Body of pancreas (tissue), 4 donors: ENCODE data around the gene ERC2. TPM values are rescaled to one million over a fixed set of nuclear protein-coding genes. Genes with fewer than 3 reads are reported as not detected.

ENCODE experiments used
- ATAC-seq: fragments of 150-250 bp; one replicate; pipeline ENCODE4 v1.9.1; 2016
- DNase-seq, 4 donors: peaks; one replicate each; pipeline ENCODE4 v3.0.0-alpha.2; 2019
- H3K27ac ChIP-seq, 4 donors: fragments of 200-600 bp; sonication (generic); 1 replicate in 3 of 4; 2 replicates in 1 of 4; pipeline versions ENCODE4 v1.5.1 to v1.6.1; 2016 to 2019; ENCODE audit warnings: mild to moderate bottlenecking in 1 of 4, mixed read lengths in 1 of 4, moderate library complexity in 1 of 4
- H3K27me3 ChIP-seq, 2 donors: fragments of 200-600 bp; sonication (generic); one replicate each; pipeline ENCODE4 v1.6.0; 2016; ENCODE audit warnings: mild to moderate bottlenecking in 1 of 2
- H3K36me3 ChIP-seq, 2 donors: fragments of 200-600 bp; sonication (generic); replicated peaks in 1 of 2; 2 replicates each; pipeline ENCODE4 v1.5.1; 2016; ENCODE audit warnings: low read depth in 2 of 2; ENCODE audit not compliant: insufficient read depth in 1 of 2
- H3K4me1 ChIP-seq: fragments of 200-600 bp; sonication (generic); one replicate; pipeline ENCODE4 v1.6.0; 2016
- H3K4me3 ChIP-seq, 2 donors: fragments of 200-600 bp; sonication (generic); 1 replicate in 1 of 2; 2 replicates in 1 of 2; pipeline ENCODE4 v1.5.1; 2016 to 2019
- H3K9me3 ChIP-seq, 3 donors: fragments of 200-600 bp; sonication (generic); 1 replicate in 2 of 3; 2 replicates in 1 of 3; pipeline ENCODE4 v1.5.1; 2016
- CTCF ChIP-seq, 7 experiments: fragments of 450-650 bp in 4 of 7; fragments of 200-600 bp in 3 of 7; sonication (generic) in 3 of 7; IDR thresholded peaks; one replicate each; pipeline ENCODE4 v1.5.1; 2016 to 2019; ENCODE audit warnings: antibody characterized with exemption in 7 of 7
- POLR2A ChIP-seq, 3 donors: fragments of 450-650 bp; IDR thresholded peaks; one replicate each; pipeline ENCODE4 v1.6.1; 2016; ENCODE audit warnings: antibody characterized with exemption in 3 of 3, mild to moderate bottlenecking in 2 of 3
- whole genome bisulfite sequencing, 2 donors: methylation state at CpG; one replicate each; pipeline ENCODE4 v1.1.5; 2017; 5-methylcytosine and 5-hydroxymethylcytosine counted together
- intact Hi-C: fragments of 100-400 bp; cut with DNase I; formaldehyde crosslinking; loops from one replicate; pipeline ENCODE4 v1.15.1; 2023
- total RNA-seq, 2 donors: library from RNA; depleted of rRNA; stranded (reverse); fragments of >200 nt; gene quantifications; one replicate each; pipeline ENCODE4 v1.1.0, GENCODE V29; 2016

ERC2 gene
- total RNA-seq, 2 donors from 2014 or later: 4.0 to 4.7 TPM

GRCh38 chr3:56048946-56049345, 419.3 kb downstream of the ERC2 start:
- 63 to 69% methylated on average over 4 of the region's 4 CpGs for WGBS, 2 donors

GRCh38 chr3:56048331-56048730, 419.9 kb downstream of the ERC2 start:
- peaks cover 0 to 8% of the 10 kb centered on the region in 2 donors for H3K27me3 ChIP-seq
- 65 to 69% methylated on average over 1 of the region's 1 CpG for WGBS, 2 donors

More at GRCh38 chr3:56048946-56049345, 419.3 kb downstream of the ERC2 start:
- TF ChIP-seq POLR2A (IDR thresholded peaks at IDR 0.05) (no peak), CTCF (IDR thresholded peaks at IDR 0.05) (no peak)
- Histone ChIP-seq H3K9me3 (peaks cover 0 to 2% (median 0%) of the 10 kb centered on the region in 3 donors), H3K27me3 (peaks cover 0 to 8% of the 10 kb centered on the region in 2 donors), H3K36me3 (no peaks in the 10 kb centered on the region), H3K4me1 (no peaks in the 10 kb centered on the region), H3K27ac (no peak overlapping the region), H3K4me3 (no peak overlapping the region)
- no peak for DNase-seq
- no peak for ATAC-seq
- intact Hi-C loops: no loop called here

GRCh38 chr3:56042326-56042951, 425.8 kb downstream of the ERC2 start:
- Histone ChIP-seq H3K4me3 (no peak overlapping the region), H3K27me3 (peaks cover 0 to 3% of the 10 kb centered on the region in 2 donors), H3K9me3 (peaks cover 0 to 3% (median 0%) of the 10 kb centered on the region in 3 donors), H3K36me3 (no peaks in the 10 kb centered on the region), H3K4me1 (no peaks in the 10 kb centered on the region), H3K27ac (no peak overlapping the region)
- 34 to 37% methylated on average over 10 of the region's 10 CpGs for WGBS, 2 donors
- DNase-seq (peak in 1 of 4 donors; percentile 9), ATAC-seq (peak; percentile 62)
- intact Hi-C loops: no loop called here
- TF ChIP-seq CTCF (IDR thresholded peaks at IDR 0.05): peak; percentile 31 to 68 (median 55)
- TF ChIP-seq POLR2A (IDR thresholded peaks at IDR 0.05): no peak

More at GRCh38 chr3:56048331-56048730, 419.9 kb downstream of the ERC2 start:
- Histone ChIP-seq H3K4me3 (no peak overlapping the region), H3K9me3 (peaks cover 0 to 3% (median 0%) of the 10 kb centered on the region in 3 donors), H3K27ac (no peak overlapping the region), H3K36me3 (no peaks in the 10 kb centered on the region), H3K4me1 (no peaks in the 10 kb centered on the region)
- ATAC-seq: no peak
- intact Hi-C loops: no loop called here
- no peak for DNase-seq
- no peak for TF ChIP-seq CTCF (IDR thresholded peaks at IDR 0.05)
- no peak for TF ChIP-seq POLR2A (IDR thresholded peaks at IDR 0.05)

GRCh38 chr3:56025326-56025725, 442.9 kb downstream of the ERC2 start:
- intact Hi-C loops: no loop called here
- Histone ChIP-seq H3K27me3 (no peaks in the 10 kb centered on the region), H3K4me1 (peaks cover under 1% of the 10 kb centered on the region), H3K9me3 (no peaks in the 10 kb centered on the region), H3K4me3 (no peak overlapping the region), H3K36me3 (no peaks in the 10 kb centered on the region), H3K27ac (no peak overlapping the region)
- ATAC-seq (no peak), DNase-seq (peak in 1 of 4 donors; percentile 32)
- TF ChIP-seq POLR2A (IDR thresholded peaks at IDR 0.05): no peak
- TF ChIP-seq CTCF (IDR thresholded peaks at IDR 0.05): no peak
- 89 to 92% methylated on average over 1 of the region's 1 CpG for WGBS, 2 donors

- intact Hi-C loops: no loop called here
- 83 to 91% methylated on average over 2 of the region's 2 CpGs for WGBS, 2 donors
These were observed 444.7 kb downstream of the ERC2 start for GRCh38 chr3:56023546-56023945.

More at GRCh38 chr3:56023546-56023945, 444.7 kb downstream of the ERC2 start:
- Histone ChIP-seq H3K9me3 (no peaks in the 10 kb centered on the region), H3K27me3 (no peaks in the 10 kb centered on the region), H3K27ac (no peak overlapping the region), H3K36me3 (no peaks in the 10 kb centered on the region), H3K4me1 (peaks cover 11% of the 10 kb centered on the region), H3K4me3 (no peak overlapping the region)
- ATAC-seq (no peak), DNase-seq (no peak)
- TF ChIP-seq POLR2A (IDR thresholded peaks at IDR 0.05) (no peak), CTCF (IDR thresholded peaks at IDR 0.05) (no peak)
